Neural progenitor cell (in vitro differentiated cells): ENCODE measurements around the gene LILRB1. TPM values are rescaled to one million over a fixed set of nuclear protein-coding genes. Genes with fewer than 3 reads are reported as not detected.

ENCODE experiments used
- DNase-seq: peaks from one replicate; pipeline ENCODE4 v3.0.0-alpha.2; 2016; ENCODE audit warnings: low spot score
- H2AFZ ChIP-seq: fragments of 200-600 bp; sonication (generic); replicated peaks from 2 replicates; pipeline ENCODE4 v1.6.1; 2016; ENCODE audit warnings: antibody characterized with exemption
- H3F3A ChIP-seq: fragments of 200-600 bp; sonication (generic); 2 replicates; pipeline ENCODE4 v1.6.1; 2016; ENCODE audit warnings: antibody characterized with exemption, low read depth
- H3K27ac ChIP-seq: fragments of 200-600 bp; sonication (generic); 2 replicates; pipeline ENCODE4 v1.5.1; 2016; ENCODE audit warnings: mild to moderate bottlenecking
- H3K27me3 ChIP-seq: fragments of 200-600 bp; sonication (generic); 2 replicates; pipeline ENCODE4 v1.6.1; 2016; ENCODE audit warnings: mild to moderate bottlenecking, moderate library complexity
- H3K36me3 ChIP-seq: fragments of 200-600 bp; sonication (generic); 2 replicates; pipeline ENCODE4 v1.5.1; 2016
- H3K4me1 ChIP-seq: fragments of 200-600 bp; sonication (generic); 2 replicates; pipeline ENCODE4 v1.6.1; 2016; ENCODE audit warnings: mixed run types
- H3K4me2 ChIP-seq: fragments of 200-600 bp; sonication (generic); 2 replicates; pipeline ENCODE4 v1.6.1; 2016
- H3K4me3 ChIP-seq: fragments of 200-600 bp; sonication (generic); 2 replicates; pipeline ENCODE4 v1.5.1; 2016
- H3K79me2 ChIP-seq: fragments of 200-600 bp; sonication (generic); 2 replicates; pipeline ENCODE4 v1.6.1; 2016; ENCODE audit warnings: low read depth
- H3K9ac ChIP-seq: fragments of 200-600 bp; sonication (generic); 2 replicates; pipeline ENCODE4 v1.6.1; 2016
- H3K9me3 ChIP-seq: fragments of 200-600 bp; sonication (generic); 2 replicates; pipeline ENCODE4 v1.5.1; 2016; ENCODE audit warnings: low read depth
- H4K20me1 ChIP-seq: fragments of 200-600 bp; sonication (generic); 2 replicates; pipeline ENCODE4 v1.6.1; 2016; ENCODE audit warnings: low read depth
- H3K27ac Mint-ChIP-seq: 3 replicates; pipeline ENCODE4 v1.8.0; 2021; ENCODE audit warnings: mixed read lengths
- H3K27me3 Mint-ChIP-seq: 2 replicates; pipeline ENCODE4 v1.8.0; 2022; ENCODE audit warnings: low read depth, mild to moderate bottlenecking, inconsistent platforms, moderate library complexity, mixed read lengths; ENCODE audit not compliant: insufficient read depth
- H3K36me3 Mint-ChIP-seq: 3 replicates; pipeline ENCODE4 v1.8.0; 2021; ENCODE audit warnings: mixed read lengths
- H3K4me1 Mint-ChIP-seq: 3 replicates; pipeline ENCODE4 v1.8.0; 2021; ENCODE audit warnings: mixed read lengths
- H3K4me3 Mint-ChIP-seq: 3 replicates; pipeline ENCODE4 v1.8.0; 2021; ENCODE audit warnings: mild to moderate bottlenecking, moderate library complexity, mixed read lengths
- H3K9me3 Mint-ChIP-seq: 3 replicates; pipeline ENCODE4 v1.8.0; 2020; ENCODE audit warnings: mixed read lengths
- CTCF ChIP-seq: fragments of 200-600 bp; sonication (generic); IDR thresholded peaks from 2 replicates; pipeline ENCODE4 v1.5.1; 2017; ENCODE audit warnings: antibody characterized with exemption, mild to moderate bottlenecking
- EZH2 ChIP-seq: fragments of 200-600 bp; sonication (generic); IDR thresholded peaks from 2 replicates; pipeline ENCODE4 v1.6.1; 2017; ENCODE audit warnings: antibody characterized with exemption, mild to moderate bottlenecking, moderate library complexity
- EZH2phosphoT487 ChIP-seq: fragments of 200-600 bp; sonication (generic); IDR thresholded peaks from 2 replicates; pipeline ENCODE4 v1.6.1; 2017; ENCODE audit warnings: antibody characterized with exemption
- total RNA-seq: library from RNA; depleted of rRNA; stranded (reverse); fragments of >200 nt; gene quantifications from 2 replicates; pipeline ENCODE4 v1.2.3, GENCODE V29; 2015; ENCODE audit warnings: low replicate concordance

The LILRB1 gene
- total RNA-seq, 1 donor from 2014 or later: not detected

GRCh38 chr19:54646331-54646841 is 16.1 kb downstream of the LILRB1 start:
- Histone ChIP-seq H3K4me1 (no peaks in the 10 kb centered on the region), H2AFZ (no peak overlapping the region), H3K27me3 (no peaks in the 10 kb centered on the region), H4K20me1 (no peaks in the 10 kb centered on the region), H3K9ac (no peak overlapping the region), H3K9me3 (peaks cover 8% of the 10 kb centered on the region), H3K79me2 (no peaks in the 10 kb centered on the region), H3K4me2 (no peak overlapping the region), H3K36me3 (no peaks in the 10 kb centered on the region), H3K4me3 (no peak overlapping the region), H3K27ac (no peak overlapping the region), H3F3A (no peaks in the 10 kb centered on the region)
- H3K4me1 Mint-ChIP-seq: no peaks in the 10 kb centered on the region
- H3K9me3 Mint-ChIP-seq: peaks cover 17% of the 10 kb centered on the region
- no peaks in the 10 kb centered on the region for H3K36me3 Mint-ChIP-seq
- H3K27me3 Mint-ChIP-seq: no peaks in the 10 kb centered on the region
- DNase-seq: no peak
- TF ChIP-seq EZH2phosphoT487: no peak
- TF ChIP-seq EZH2: no peak
- TF ChIP-seq CTCF: no peak
- no peak overlapping the region for H3K27ac Mint-ChIP-seq
- no peak overlapping the region for H3K4me3 Mint-ChIP-seq

GRCh38 chr19:54648129-54648528 is 17.8 kb downstream of the LILRB1 start:
- Histone ChIP-seq H3K79me2 (no peaks in the 10 kb centered on the region), H3K27me3 (no peaks in the 10 kb centered on the region), H3K9ac (no peak overlapping the region), H3K36me3 (no peaks in the 10 kb centered on the region), H3K4me2 (no peak overlapping the region), H3K4me3 (no peak overlapping the region), H2AFZ (no peak overlapping the region), H4K20me1 (no peaks in the 10 kb centered on the region), H3F3A (no peaks in the 10 kb centered on the region), H3K27ac (no peak overlapping the region), H3K9me3 (peaks cover 3% of the 10 kb centered on the region), H3K4me1 (no peaks in the 10 kb centered on the region)
- Mint-ChIP-seq H3K27me3 (no peaks in the 10 kb centered on the region), H3K4me1 (no peaks in the 10 kb centered on the region), H3K4me3 (no peak overlapping the region), H3K9me3 (peaks cover 21% of the 10 kb centered on the region), H3K36me3 (no peaks in the 10 kb centered on the region), H3K27ac (no peak overlapping the region)
- no peak for DNase-seq
- no peak for TF ChIP-seq EZH2phosphoT487
- TF ChIP-seq EZH2: no peak
- TF ChIP-seq CTCF: no peak

- Mint-ChIP-seq H3K27ac (no peak overlapping the region), H3K27me3 (no peaks in the 10 kb centered on the region), H3K4me3 (no peak overlapping the region), H3K9me3 (peaks cover 22% of the 10 kb centered on the region), H3K36me3 (no peaks in the 10 kb centered on the region), H3K4me1 (no peaks in the 10 kb centered on the region)
- Histone ChIP-seq H3K4me1 (no peaks in the 10 kb centered on the region), H4K20me1 (no peaks in the 10 kb centered on the region), H3K4me3 (no peak overlapping the region), H3F3A (no peaks in the 10 kb centered on the region), H3K27me3 (no peaks in the 10 kb centered on the region), H3K79me2 (no peaks in the 10 kb centered on the region), H3K9ac (no peak overlapping the region), H3K9me3 (peaks cover 3% of the 10 kb centered on the region), H2AFZ (no peak overlapping the region), H3K27ac (no peak overlapping the region), H3K36me3 (no peaks in the 10 kb centered on the region), H3K4me2 (no peak overlapping the region)
- no peak for TF ChIP-seq EZH2
- TF ChIP-seq EZH2phosphoT487: no peak
- TF ChIP-seq CTCF: no peak
- DNase-seq: no peak
These were observed 19.9 kb downstream of the LILRB1 start for GRCh38 chr19:54650108-54650655.
